Ramos (cell line): ENCODE data around the gene GNA12.

Experiments
- in situ Hi-C: fragments of 300-500 bp; cut with MboI; formaldehyde crosslinking; loops from one replicate; pipeline ENCODE4 v1.14.3; 2022; ENCODE audit warnings: low sequenced_read_pairs; ENCODE audit not compliant: unreplicated experiment

Gene GNA12

DNA sequence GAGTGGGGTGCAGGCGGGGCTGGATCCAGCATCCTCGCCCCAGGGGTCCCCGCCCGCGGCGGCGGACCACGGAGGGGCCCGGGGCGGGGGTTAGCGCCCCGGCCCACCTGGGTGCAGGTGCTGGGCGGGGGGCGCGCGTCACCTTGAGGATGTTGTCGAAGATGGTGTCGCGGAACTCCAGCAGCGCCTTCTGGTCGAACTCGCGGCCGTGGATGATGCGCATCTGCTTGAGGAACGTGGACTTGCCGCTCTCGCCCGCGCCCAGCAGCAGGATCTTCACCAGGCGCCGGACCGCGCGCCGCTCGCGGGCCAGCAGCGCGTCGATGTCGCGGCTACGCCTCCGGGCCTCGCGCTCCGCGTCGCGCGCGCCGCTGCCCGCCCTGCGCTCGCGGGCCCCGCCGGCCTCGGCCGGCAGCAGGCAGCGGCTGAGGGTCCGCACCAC, 376 bp downstream of the GNA12 start:
- in situ Hi-C loops, result no loop called here

DNA sequence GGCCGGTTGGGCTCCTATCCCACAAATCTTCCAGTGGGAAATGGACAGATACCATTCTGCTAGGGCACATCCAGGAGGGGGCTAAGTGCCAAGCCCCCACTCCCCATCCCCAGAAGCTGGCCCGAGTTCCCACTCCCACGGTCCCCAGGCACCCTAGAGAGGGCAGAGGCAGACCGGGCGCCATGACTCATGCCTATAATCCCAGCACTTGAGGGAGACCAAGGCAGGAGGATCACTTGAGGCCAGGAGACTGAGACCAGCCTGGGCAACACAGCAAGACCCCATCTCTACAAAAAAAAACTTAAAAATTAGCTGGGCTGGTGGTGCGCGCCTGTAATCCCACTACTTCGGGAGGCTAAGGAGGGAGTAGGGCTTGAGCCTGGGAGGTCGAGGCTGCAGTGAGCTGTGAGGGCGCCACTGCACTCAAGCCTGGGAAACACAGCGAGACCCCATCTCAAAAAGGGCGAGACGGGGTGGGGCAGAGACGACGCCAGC, 870 bp downstream of the GNA12 start:
- in situ Hi-C loops, result no loop called here

DNA sequence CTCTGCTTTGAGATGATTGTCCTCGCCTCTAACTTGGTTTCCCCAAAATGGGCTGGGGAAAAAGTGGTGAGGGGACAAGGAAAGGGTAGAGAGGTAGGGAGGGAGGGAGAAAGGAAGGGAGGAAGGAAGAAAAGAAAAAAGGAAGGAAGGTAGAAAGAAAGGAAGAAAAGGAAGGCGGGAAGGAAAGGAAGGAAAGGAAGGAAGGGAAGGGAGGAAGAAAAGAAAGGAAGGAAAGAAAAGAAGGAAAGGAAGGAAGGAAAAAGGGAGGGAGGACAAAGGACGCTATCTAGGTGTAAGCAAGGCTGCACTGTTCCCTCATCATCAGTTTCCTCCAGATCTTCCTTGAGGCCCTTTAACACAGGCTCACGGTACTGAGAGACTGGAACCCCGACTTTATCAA, 2.2 kb downstream of the GNA12 start:
- in situ Hi-C loops, result no loop called here

DNA sequence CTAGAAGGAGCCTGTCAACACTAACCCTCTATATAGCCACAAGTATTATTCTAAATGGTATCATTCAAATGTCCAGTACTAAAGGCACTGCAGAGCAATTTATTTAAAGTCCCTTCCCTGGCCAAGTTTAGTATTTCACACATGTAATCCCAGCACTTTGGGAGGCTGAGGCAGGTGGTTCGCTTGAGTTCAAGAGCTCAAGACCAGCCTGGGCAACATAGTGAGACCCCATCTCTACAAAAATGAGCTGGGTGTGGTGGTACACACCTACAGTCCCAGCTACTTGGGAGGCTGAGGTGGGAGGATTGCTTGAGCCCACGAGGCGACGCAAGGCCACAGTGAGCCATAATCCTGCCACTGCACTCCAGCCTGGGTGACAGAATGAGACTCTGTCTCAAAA, 3.6 kb downstream of the GNA12 start:
- in situ Hi-C loops, result no loop called here

DNA sequence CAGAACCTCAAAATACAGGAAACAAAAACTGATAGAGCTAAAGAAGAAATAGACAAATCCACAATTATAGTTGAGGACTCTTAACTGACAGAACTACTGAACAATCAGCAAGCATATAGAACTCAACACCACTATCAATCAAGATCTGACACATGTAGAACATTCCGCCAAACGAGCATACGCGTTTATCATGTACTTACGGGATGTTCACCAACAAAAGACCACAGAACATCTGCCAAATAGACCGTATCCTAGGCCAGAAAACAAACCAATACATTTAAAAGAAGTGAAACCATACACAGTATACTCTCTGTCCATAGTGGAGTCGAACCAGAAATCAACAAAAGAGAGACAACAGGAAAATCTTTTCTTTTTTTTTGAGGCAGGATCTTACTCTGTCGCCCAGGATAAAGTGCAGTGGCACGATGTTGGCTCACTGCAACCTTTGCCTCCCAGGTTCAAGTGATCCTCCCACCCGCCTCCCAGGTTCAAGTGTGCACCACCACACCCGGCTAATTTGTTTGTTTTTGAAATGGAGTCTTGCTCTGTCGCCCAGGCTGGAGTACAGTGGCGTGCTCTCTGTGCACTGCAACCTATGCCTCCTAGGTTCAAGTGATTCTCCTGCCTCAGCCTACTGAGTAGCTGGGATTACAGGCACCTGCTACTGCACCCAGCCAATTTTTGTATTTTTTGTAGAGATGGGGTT, 5.1 kb downstream of the GNA12 start:
- in situ Hi-C loops, result loop anchor here (5.0 kb wide), 1 partner anchor 97 kb away; no protein-coding TSS in a partner anchor

DNA sequence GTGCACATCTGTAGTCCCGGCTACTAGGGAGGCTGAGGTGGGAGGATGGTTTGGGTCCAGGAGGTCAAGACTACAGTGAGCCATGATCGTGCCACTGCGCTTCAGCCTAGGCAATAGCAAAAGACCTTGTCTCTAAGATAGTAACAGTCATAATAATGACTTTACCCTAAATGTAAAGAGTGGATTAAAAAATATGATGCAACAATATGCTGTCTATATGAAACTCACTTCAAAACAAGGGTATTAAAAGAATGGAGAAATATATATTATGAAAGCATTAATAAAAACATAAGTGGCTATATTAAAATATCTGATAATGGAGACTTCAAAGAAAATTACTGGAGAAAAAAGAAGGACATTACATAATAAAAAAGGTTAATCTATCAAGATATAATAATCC, 5.7 kb downstream of the GNA12 start:
- in situ Hi-C loops, result loop anchor here (5.0 kb wide), 1 partner anchor 96 kb away; no protein-coding TSS in a partner anchor

DNA sequence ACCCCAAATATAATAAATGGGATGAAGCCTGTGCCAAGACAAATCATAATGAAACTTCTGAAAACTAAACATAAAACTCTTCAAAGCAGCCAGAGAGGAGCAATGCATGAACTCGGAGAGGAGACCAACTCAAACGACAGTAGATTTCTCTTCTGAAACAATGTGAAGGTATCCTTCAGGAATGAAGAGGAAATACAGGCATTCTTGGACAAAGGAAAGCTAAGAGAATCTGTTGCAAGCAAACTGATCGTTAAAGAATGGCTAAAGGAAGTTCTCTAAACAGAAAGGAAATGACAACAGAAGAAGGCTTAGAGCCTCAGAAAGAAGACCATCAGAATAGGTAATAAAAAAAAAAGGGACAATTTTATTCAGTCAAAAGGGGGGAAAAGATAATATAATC, 6.6 kb downstream of the GNA12 start:
- in situ Hi-C loops, result loop anchor here (5.0 kb wide), 1 partner anchor 95 kb away; no protein-coding TSS in a partner anchor

DNA sequence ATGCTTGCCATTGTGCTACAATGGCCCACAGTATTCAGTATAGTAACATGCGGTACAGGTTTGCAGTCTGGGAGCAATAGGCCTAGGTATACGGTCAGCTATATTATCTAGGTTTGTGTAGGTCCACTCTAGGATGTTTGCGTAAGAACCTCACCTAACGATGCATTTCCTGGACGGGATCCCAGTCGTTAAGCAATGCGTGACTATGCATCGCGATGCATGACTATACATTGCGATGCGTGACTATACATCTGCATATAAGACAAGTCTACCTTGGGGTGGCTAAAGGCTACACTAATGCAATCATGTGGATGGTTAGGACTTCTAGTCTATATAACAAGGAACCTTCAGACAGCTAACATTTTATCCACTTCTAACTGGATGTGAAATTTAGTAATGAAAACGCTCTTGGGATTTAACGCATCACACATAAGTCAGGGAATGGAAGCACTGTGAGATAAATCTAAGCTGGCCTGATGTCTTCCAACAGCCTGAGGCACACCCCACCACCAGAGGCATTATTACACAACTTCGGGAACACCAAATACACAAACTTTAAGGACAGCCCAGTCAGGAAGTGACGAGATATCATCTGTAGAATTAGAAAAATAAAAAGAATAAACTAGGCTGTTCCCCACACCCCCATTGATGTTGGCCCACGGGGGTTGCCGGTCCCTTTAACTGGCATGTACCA, 9.2 kb downstream of the GNA12 start:
- in situ Hi-C loops, result loop anchor here (5.0 kb wide), 1 partner anchor 93 kb away; no protein-coding TSS in a partner anchor

DNA sequence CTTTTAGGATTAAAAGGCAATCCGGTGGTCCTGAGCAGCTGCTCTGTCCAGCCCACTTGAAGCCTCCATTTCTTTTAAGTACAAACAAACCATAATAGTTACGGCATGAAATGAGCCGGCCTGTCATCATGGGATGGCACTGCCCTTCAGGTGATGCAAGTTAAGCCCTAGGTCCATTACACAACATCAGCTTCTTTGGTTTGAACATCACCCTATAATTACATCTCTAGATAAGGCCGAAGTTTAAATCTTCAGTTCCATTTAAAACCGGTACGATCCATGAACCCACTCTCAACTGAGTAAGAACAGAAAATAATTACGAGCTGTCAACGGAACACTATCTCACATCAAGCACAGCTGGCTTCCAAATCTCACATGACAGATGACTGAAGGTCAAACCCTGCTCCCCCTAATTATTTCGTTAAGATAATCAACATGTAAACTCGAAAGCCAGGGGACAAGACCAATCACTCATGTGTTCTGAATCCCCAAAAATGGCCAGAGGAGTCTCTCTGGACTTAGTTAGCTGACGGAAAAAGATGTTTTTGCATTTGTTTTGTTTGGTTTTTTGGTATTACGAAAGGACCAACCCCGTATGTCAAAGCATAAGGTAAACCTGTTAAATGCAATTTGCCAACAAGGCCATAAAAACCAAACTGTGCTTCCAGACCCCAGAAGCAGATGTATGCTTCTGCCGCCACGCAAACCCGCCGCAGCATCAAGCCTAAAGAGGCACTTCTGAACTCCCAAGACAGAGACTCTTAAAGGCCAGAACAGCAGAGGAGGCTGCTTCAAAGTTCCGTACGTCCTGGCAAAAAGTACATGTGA, 10.8 kb downstream of the GNA12 start:
- in situ Hi-C loops, result no loop called here

DNA sequence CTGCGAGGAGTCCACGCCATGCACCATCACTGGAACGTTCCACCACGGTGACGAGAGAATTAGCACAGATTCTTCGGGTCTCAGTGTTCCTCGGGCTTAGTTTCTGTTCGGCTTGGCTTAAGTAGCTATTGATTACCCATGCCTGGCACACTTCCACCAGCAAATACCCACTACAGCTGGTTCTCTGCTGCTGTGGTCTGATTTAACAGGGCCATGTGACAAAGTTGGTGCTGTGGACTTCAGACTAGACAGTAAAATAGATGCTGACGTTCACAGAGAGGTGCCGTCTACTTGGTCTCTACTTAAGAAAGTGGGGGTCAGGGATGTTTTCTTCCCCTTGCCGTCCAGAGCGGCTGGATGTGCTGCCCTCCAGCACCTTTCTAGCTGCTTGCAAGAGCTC, 11.6 kb downstream of the GNA12 start:
- in situ Hi-C loops, result no loop called here

DNA sequence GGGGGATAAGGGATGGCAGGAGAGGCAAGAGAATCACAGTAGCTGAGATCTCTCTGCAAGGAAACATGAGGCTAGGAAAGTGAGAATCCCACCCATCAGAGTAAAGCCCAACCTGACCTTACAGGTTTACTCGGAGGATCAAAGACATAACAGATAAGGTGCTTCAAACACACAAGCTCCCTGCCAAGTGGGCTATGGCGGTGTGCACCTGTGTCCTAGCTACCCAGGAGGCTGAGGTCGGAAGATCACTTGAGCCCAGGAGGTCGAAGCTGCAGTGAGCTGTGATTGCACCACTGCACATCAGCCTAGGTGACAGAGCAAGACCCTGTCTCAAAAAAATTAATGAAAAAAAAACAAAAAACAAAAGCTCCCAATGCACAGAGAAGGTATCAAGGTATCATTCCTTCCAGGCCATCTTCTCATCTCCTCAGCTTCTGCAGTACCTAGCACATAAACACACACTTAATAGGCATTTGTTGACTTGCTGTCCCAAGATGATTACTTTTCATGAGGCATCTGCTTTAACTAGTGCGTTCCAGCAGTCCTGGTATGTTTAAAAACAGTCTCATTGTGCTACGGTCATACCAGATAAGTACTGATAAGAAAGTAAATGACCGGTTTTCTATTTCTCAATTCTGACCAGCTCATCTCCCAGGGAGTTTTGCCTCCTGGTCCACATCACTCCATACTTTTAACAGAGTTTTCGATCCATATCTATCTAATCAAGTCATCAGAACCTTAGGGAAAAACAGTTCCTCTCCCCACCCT, 13.3 kb downstream of the GNA12 start:
- in situ Hi-C loops, result no loop called here

DNA sequence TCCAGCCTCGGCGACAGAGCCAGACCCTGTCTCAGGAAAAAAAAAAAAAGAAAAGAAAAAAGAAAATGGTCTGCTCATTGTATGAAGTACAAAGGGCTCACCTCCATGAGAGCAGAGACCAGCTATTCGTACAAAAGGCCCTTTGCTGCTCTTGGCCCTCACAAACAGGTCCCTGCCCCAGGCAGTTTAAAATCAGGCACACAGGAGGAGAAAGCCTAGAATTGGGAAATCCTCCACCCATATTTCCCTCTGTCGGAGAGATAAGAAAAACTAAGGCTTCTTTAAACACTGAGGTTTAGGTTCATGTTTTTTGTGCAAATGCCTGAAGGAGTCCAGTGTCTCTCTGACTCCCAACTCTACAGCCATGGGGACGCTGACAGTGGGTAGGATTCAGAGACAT, 15.1 kb downstream of the GNA12 start:
- in situ Hi-C loops, result no loop called here

DNA sequence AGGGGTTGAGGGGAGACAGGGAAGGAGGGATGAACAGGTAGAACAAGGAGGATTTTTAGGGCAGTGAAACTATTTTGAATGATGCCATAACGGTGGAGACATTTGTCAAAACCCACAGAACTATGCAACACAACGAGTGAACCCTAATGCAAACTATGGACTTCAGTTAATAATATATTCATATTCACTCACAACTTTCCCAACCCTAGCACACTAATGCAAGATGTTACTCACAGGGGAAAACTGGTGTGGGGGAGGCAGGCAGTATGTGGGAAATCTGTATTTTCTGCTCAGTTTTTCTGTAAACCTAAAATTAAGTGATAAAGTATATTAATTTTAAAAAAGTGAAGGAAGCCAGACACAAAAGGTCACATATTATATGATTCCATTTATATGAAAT, 17.3 kb downstream of the GNA12 start:
- in situ Hi-C loops, result no loop called here

DNA sequence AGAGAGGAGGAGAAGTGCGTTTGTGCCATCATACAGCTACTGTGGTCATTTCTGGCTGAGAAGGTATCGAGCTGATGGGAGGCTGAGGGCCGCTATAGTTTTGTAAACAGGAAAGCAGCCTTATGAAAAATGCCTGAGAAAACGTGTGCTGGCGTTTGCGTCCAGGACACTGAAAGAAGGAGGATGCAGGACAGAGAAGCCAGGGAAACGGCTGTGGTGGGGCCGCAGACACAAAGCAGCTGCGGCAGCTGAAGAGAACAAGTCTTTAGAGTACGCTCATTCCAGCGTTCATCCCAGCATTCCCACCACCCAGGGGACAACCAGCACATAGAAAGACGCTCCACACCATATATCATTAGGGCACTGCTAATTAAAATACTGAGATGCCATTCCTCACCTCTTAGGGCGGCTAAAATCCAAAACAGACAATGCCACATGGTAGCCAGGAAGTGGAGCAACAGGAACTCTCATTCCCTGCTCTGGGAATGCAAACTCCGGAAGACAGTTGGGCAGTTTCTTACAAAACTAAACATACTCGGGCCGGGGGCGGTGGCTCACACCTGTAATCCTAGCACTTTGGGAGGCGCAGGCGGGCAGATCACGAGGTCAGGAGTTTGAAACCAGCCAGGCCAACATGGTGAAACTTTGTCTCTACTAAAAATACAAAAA, 18.4 kb downstream of the GNA12 start:
- in situ Hi-C loops, result no loop called here

DNA sequence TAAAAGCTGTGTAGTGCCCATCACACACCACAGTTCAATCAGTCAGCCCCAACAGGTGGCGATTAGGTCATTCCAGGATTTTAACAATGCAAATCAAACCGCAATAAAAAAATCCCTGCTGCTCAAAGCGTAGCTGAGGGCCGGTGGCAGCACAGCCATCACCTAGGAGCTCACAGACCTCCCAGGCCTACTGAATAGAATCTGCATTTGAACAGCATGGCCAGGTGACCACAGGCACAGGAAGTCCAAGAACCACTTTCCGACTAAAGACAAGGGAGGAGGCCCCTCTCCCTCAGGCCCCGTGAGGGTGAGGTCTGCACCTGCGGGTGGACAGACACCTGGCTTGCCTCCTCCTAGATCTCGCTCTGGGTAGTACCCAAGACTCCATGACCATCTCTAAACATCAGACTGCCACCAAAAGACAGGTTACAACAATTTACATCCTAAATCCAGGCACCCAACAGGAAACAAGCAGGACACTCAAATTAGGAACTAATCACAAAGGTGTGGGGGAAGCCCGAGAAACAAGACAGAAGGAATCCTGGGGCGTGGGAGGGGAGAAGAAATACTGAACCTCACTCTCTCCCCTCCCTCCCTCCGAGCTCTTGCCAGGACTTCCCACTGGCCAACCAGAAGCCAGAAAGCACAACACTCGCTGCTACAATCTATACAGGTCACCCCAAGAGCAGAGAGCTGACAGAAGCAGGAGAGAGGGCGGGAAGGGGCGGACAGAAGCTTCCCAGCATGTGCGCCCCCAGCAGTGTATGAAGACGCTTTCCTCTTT, 19.2 kb downstream of the GNA12 start:
- in situ Hi-C loops, result no loop called here

DNA sequence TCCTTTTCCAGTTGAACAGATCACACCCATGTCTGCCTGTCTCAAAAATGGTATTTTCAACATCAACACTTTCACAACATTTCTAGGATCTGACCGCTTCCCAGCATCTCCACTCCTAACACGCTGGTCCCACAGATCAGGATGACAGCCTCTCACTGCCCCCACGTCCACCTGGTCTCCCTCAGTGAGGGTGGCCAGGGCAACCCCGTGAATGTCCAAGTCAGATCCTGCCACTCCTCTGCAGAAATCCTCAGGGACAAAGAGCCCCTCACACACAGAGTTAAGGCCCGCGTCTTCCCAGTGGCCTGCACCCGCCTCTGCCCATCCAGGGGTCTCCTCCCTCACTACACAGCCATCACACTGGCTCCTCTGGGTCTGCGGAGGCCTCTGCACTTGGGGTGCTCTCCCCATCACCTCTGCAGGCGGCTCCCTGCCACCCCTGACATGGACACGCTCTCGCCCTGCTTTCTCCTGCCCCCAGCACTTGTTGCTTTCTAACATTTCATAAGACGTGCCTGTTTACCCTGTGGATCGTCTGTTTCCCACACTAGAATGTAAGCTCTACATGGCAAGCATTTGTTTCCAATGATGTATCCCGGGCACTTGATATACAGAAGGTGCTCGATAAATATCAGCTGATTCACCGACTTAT, 20.0 kb downstream of the GNA12 start:
- in situ Hi-C loops, result no loop called here

DNA sequence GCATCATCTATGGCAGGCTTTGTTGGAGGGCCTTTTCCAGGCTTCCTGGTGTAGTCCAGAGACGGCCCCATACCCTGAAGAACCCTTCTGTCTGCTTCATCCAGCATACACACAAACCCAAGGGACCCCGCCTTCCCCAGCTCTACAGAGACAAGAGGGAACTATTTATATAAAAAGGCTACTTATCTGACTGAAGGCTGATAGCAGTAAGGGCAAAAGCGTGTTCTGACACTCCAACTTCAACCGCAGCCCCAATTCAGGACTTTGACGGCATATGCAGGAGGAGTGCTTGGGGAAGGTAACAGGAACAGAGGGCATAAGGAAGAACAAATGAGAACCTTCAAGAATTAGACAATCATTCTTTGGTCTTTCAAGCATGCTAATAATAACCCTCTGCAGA, 21.0 kb downstream of the GNA12 start:
- in situ Hi-C loops, result no loop called here

DNA sequence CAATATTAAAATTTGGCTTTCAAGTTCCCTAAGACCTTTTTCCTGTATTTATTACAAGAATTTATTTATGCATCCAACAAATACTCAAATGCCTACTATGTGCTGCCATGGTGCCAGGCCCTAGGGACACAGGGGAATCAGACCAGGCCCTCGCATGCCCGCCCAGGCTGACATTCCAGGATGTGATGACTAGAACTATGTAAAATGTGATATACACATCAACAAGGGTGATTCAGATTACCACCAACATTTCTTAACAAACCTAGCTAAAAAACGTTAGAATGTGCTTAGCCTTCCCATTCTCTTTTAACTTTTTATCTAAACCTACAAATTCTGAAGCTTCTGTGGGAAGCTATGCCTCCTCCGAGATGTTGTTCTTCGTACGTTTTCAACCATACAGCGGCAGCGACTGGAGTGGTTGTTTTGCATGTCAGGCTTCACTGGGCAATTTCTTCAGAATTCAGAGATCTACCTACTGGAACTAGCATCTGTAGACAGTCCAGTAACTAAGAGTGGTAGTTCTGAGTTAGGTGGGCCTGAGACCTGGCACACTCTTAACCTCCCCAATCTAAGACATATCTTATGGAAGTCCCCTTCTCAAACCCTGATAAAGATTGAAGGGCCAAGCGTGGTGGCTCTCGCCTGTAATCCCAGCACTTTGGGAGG, 22.1 kb downstream of the GNA12 start:
- in situ Hi-C loops, result no loop called here
